Hematopoietic multipotent progenitor cell treated with erythropoietin and hydrocortisone succinate and interleukin-3 and kit ligand, for 6 days (in vitro differentiated cells): ENCODE measurements around the gene AP3S2.
A peak's percentile ranks its signal among the peaks of the same experiment; 100 is the strongest.

Experiments
- DNase-seq: peaks from one replicate; pipeline ENCODE4 v3.0.0-alpha.2; 2015

AP3S2 gene

GRCh38 chr15:89830639-89831038 is 63.2 kb downstream of the AP3S2 start:
- no peak for DNase-seq

- no peak for DNase-seq
Measured at GRCh38 chr15:89829616-89830440, 64.0 kb downstream of the AP3S2 start.

DNA sequence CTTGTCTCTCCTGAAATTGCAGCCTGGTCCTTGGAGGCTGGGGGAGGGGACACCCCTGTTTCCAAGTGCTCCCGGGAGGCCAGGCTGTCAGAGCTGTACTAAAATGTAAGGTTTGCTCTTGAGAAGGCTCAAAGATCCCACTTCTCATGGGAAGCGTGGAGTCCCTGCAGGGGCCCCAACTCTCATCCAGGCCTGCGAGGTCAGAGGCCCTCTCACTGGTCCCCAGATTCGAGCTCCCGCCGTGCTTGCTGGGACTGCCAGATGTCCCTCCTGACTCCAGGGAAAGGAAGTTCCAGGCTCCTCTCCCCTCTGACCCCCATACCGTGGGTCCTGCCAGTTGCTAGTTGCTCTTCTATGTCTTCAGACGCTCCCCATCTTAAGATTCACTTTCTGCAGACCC is 64.6 kb downstream of the AP3S2 start:
- no peak for DNase-seq

- no peak for DNase-seq
Measured at GRCh38 chr15:89828281-89829145, 65.3 kb downstream of the AP3S2 start.

DNA sequence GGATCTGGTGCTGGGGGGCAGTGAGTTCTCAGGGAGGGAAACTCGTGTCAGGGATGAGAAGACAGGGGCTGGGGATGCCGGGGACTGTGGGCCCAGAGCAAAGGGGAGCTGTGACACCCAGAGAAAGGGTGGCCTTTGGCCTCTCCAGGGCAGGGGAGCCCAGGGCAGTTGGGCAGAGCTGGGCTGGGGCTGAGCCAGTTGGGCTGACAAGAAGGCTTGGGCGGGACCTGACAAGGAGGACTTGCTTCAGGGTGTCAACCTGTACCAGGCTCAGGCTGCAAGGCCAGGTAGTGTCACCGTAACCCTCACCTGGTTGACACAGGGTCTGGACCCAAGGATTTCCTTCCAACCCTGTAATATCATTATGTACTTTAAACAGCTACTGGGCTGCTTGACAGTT is 66.0 kb downstream of the AP3S2 start:
- no peak for DNase-seq

DNA sequence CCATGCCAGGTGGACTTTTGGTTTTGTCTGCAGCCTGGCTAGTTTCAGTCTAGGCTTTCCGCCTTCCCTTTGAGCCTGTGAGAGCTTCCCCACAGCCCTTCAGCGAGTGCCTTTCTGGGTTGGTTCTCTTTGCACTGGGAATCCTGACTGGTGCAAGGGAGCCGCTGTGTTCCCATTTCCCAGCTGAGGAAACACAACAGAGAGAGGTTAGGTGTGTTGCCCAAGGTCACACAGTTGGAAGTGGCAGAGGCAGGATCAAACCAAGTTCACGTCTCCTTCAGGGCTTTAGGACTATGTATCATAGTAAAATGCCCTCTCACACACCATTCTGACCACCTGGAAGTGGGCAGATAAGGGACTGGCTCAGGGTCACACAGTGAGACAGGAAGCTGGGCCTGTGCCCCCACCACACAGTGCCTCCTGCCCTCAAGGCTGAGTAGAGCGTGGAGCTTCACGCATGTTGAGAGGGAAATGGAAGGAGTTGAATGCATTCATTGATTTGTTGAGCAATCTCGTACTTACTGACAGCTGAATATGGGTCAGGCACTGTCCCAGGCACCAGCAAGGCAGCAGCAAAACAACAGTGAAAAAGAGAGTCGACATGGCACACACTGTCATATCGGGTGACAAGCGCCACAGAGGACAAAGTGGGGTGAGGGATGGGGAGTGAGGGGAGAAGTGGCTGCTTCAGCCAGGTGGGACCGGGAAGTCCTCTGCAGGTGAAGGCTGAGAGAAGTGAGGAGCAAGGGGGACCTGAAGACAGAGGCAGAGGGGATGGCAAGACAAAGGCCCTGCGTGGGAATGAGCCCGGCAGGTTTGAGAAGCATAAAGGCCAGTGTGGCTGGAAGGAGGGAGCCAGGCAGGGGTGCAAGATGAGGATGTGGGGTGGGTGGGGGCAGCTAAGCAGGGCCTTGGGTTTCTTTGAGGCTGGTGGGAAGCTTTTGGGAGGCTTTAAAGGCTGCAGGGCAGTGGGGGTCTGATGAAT is 66.8 kb downstream of the AP3S2 start:
- peak; percentile 37 for DNase-seq

GRCh38 chr15:89825271-89825940 is 68.4 kb downstream of the AP3S2 start:
- DNase-seq: peak; percentile 71

DNA sequence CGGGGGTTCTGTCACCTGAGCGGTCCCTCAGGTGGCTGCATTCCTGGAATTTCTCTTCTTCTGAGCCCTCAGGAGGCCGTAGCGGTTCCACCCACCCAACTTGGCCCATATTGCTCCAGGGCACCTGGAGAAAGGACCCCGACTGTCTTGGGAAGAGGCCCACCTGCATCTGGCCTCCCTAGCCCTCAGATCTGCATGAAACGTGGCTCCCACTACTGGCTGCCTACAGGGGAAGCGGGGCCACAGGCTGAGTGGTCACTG is 69.3 kb downstream of the AP3S2 start:
- no peak for DNase-seq

GRCh38 chr15:89823836-89824606 is 69.8 kb downstream of the AP3S2 start:
- DNase-seq: no peak

DNA sequence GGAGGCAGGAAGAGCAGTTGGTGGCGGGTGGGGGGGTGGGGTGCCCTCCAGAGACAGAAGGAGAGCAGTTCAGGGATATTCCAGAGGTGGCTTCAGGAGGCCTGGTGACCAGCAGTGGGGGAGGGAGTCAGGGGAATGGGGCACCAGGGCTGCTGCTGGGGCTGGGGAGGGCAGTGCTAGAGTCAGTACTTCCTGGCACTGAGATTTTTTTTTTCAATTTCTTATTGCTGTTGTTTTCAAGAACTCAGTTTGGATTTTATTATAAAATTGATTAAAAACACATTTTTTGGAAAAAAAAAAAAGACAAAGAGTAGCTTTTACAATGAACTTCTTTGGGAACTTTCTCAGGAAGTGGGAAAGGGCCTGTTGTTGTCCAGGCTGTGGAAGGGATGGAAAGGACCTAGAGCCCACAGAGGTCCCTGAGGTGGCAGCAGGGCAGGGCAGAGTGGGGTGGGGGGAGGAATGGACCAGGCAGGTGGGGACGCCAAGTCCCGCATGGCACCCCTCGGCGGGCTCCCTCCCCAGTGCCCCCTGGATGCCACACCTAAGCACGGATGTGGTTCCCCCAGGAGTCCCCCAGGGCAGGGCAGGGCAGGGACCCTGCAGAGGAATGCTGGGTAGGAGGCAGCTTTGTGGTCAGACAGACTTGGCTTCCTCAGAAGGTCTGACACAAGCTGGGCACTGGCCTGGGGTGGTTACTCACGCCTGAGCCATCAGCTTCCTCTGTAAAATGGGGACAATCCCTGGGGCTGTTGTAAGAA is 70.7 kb downstream of the AP3S2 start:
- no peak for DNase-seq

- no peak for DNase-seq
Measured at GRCh38 chr15:89822611-89822950, 71.2 kb downstream of the AP3S2 start.

DNA sequence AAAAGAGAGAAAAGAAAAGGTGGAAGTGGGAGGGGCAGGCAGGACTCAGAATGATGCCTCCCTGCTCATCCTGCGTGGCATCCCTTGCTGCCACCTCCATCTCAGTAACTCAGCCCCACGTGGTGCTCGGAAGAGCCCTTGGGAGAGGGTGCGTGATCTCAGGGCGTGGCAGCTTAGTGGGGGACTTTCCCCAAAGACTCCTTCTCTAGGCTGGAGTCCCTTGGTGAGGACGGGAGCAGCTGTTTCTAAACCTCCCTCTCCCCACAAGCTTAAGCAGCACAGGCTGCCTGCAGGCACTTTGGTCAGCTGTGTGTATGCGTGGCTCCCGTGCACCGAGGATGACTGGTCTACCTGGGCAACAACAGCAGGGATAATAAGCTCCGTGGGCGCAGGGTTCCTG is 71.8 kb downstream of the AP3S2 start:
- no peak for DNase-seq

DNA sequence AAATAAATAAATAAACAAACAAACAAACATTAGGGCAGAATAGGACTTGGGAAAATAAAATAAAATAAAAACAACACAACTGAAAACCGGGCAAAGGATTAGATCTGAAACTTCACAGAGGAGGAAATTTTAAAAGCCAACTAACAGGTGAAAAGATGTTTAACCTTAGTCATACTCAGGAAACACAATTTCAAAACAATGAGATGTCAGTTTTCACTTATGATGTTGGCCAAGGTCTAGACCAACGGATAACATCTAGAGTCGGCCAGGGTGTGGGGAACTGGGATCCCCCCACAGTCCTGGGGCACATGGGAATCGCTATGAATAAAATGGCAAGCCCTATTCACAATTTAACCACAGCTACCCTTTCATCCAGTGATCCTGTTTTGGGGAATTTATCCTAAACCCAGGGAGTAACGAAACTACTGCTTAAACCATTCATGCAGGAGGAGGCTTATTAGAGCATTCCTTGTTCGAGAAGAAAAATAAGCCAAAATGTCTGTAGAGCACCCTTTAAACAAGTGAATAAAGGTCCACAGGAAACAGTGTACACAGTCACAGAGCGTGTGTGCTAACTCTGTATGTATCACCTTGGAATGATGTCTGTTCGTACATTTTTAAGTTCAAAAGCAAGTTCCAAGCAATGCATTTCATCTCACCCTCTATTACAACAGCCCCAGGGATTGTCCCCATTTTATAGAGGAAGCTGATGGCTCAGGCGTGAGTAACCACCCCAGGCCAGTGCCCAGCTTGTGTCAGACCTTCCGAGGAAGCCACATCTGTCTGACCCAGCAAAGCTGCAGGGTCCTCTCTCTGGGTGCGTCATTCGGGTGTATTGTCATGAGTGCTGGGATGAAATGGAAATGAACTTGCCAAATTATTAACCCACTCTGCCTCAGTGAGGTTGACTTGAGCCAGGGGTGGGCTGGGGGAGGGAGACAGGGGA is 72.9 kb downstream of the AP3S2 start:
- peak; percentile 57 for DNase-seq

DNA sequence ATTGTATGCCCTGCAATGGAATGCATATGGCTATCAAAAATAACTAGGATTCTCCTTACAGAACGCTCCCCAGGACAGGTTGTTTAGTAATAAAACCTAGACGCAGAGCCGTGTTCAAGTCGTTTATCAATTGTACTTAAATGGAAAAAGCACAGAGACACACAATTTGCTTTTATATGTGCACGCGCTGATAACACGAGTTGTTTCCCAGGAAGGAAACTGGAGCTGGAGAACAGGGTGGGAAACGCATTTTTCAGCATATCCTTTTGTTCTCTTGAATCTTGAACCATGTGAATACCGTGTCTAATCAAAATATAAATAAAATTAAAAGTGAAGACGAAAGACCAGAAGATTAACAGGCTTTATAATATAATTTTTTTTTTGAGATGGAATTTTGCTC is 75.5 kb downstream of the AP3S2 start:
- DNase-seq: no peak

DNA sequence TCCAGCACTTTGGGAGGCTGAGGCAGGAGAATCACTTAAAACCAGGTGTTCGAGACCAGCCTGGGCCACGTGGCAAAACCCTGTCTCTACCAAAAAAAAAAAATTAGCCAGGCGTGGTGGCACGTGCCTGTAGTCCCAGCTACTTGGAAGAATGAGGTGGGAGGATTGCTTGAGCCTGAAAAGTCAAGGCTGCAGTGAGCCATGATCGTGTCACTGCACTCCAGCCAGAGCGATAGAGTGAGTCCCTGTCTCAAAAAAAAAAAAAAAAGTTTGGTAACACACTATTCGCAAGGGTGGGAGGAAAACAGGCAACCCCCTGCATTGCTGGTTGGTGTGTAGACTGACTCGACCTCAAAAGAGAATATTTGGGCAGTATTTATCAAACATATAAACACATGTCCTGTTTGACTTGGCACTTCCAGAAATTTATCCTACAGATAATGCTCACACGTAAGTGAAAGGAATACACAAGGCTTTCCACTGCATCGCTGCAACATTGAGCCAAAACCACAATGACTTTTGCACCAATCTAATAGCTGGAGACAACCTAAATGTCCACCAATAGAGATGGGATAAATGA is 76.0 kb downstream of the AP3S2 start:
- DNase-seq: no peak

DNA sequence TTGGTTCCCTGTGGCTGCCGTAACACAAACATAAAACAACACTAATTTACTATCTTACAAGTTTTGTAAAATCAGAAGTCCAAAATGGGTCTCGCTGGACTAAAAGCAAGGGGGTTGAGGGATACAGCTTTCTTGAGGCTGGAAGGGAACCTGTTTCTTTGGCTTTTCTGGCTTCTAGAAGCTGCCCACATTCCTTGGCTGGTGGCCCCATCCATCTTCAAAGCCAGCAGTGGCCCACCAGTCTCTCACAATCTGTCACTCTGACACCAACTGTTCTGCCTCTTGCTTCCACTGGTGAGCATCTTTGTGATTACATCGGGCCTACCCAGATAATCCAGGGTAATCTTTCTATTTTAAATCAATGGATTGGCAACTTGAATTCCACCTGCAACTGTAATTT is 78.0 kb downstream of the AP3S2 start:
- DNase-seq: no peak

DNA sequence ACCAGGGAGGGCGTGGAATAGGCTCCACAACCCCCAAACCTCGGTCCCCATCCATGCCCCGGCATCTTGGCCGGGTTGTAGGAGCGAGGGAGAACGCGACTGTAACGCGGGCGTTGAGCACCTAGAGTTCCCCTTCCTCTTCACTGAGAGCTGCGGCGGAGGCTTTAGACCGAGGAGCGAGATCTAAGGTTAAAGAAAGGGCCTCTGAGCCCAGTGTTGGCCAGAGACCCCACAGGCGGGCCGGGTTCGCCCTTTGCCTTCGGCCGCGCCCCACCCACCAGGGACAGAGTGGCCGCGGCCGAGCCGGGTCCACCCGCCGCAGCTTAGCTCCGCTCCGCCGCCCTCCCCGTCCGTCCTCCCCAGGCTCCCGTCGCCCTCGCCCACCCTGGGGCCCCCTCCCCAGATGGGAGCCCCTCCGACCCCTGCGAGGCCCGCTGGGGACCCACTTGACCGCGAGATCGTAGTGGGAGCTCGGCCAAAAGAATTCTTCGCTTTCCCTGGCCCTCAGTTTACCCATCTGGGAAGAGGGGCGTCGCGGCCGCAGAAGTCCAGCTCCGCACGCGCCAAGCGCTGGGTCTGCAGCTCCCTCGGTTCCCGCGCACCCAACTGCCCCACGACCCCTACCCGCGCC is 79.6 kb downstream of the AP3S2 start:
- peak; percentile 65 for DNase-seq

DNA sequence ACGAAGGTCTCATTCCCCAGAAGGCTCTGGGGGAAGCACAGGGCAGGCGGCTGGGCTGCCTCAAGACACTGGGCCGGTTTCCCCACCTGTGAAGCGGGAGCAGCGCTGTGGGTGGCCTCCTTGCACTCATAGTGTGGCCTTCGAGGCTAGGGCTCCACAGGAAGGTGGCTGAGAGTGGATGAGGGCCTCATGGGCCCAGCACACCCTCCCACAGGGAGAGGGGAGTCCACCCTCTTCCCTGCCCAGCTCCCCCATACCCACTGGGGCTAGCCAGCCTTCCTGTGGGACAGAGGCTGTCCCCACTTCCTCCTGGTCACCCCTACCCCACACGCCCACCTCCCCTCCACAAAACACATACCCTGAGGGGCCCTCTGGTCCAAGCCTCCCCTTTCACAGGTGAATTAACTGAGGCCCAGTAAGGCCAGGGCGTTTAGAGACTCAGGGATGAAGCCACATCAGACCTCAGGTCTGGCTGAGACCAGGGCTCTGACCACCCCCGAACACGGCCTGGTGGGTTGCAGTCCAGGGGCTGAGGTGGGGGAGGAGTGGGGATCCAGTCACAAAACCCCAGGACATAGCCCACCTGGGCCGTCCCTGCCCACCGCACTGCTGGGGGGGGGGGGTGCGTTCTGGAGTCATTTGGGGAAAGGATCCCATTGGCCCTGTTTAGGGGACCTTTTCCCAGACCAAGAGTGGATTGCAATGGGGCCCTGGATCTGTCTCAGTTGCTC is 80.2 kb downstream of the AP3S2 start:
- no peak for DNase-seq
